Endothelial cell of umbilical vein (primary cell): ENCODE data around the gene ORAI3. TPM values are rescaled to one million over a fixed set of nuclear protein-coding genes. Genes with fewer than 3 reads are reported as not detected.

Experiments used
- BruUV-seq: library from RNA; stranded (reverse); fragments of 400-500 nt; replicated peaks from 2 replicates; lab custom pipeline; 2021; lab: Mats Ljungman, UMichigan
- CTCF ChIA-PET: fragments of 300-600, 350-600 bp; sonication (Branson Sonifier 250); formaldehyde crosslinking; loops from one replicate; lab custom pipeline; 2021; ENCODE audit warnings: antibody characterized with exemption, inconsistent platforms; lab: Charles Lee
- POLR2A ChIA-PET: fragments of 300-600, 350-600 bp; sonication (Branson Sonifier 250); formaldehyde crosslinking; loops from one replicate; lab custom pipeline; 2021; ENCODE audit warnings: antibody characterized with exemption, inconsistent platforms; lab: Charles Lee
- DNase-seq: peaks from one replicate; pipeline ENCODE4 v3.0.0-alpha.2; 2011; ENCODE audit warnings: low read depth, low spot score
- FAIRE-seq: peaks from 2 replicates; lab custom pipeline; 2011; peaks lifted over from hg19 to GRCh38; lab: Jason Lieb, UNC
- H2AFZ ChIP-seq: 2 replicates; pipeline ENCODE4 v1.6.0; 2012; ENCODE audit warnings: low read depth, low read length, control low read depth, inconsistent platforms
- H3K27ac ChIP-seq: 2 replicates; pipeline ENCODE4 v1.5.1; 2011; ENCODE audit warnings: low read depth, mild to moderate bottlenecking, control low read depth, low read length, moderate library complexity; ENCODE audit not compliant: insufficient read depth
- H3K27me3 ChIP-seq, 2 experiments: 2 replicates each; pipeline versions ENCODE4 v1.6.0 to v1.6.1; 2011; ENCODE audit warnings: low read length in 2 of 2, mixed read lengths in 1 of 2; ENCODE audit not compliant: control insufficient read depth in 2 of 2, insufficient read depth in 2 of 2
- H3K36me3 ChIP-seq, 2 experiments: 2 replicates in 1 of 2; 3 replicates in 1 of 2; pipeline ENCODE4 v1.5.1; 2011; ENCODE audit warnings: low read length in 2 of 2, mild to moderate bottlenecking in 1 of 2, moderate library complexity in 1 of 2; ENCODE audit not compliant: control insufficient read depth in 2 of 2, insufficient read depth in 2 of 2; ENCODE audit errors: extremely low read depth in 1 of 2
- H3K4me1 ChIP-seq: 3 replicates; pipeline ENCODE4 v1.5.1; 2011; ENCODE audit warnings: mild to moderate bottlenecking, low read length; ENCODE audit not compliant: control insufficient read depth, insufficient read depth; ENCODE audit errors: extremely low read depth
- H3K4me2 ChIP-seq: 2 replicates; pipeline ENCODE4 v1.6.1; 2011; ENCODE audit warnings: low read length, control low read depth, mixed read lengths; ENCODE audit not compliant: insufficient read depth
- H3K4me3 ChIP-seq, 3 experiments: fragments of 200-600 bp in 1 of 3; sonication (generic), shearing (Covaris generic) in 1 of 3; replicated peaks in 1 of 3; 2 replicates each; pipeline ENCODE4 v1.5.1; 2011 to 2016; ENCODE audit warnings: control low read depth in 3 of 3, low read length in 3 of 3, mild to moderate bottlenecking in 2 of 3, inconsistent platforms in 1 of 3, low read depth in 1 of 3, moderate library complexity in 1 of 3; ENCODE audit not compliant: insufficient read depth in 1 of 3
- H3K79me2 ChIP-seq: 2 replicates; pipeline ENCODE4 v1.6.0; 2012; ENCODE audit warnings: low read length, inconsistent platforms; ENCODE audit not compliant: control insufficient read depth, insufficient read depth
- H3K9ac ChIP-seq: replicated peaks from 2 replicates; pipeline ENCODE3; 2011; ENCODE audit warnings: low read length, control low read depth; ENCODE audit not compliant: insufficient read depth; ENCODE audit errors: extremely low read depth
- H3K9me1 ChIP-seq: replicated peaks from 3 replicates; pipeline ENCODE4 v1.6.0; 2011; ENCODE audit warnings: mild to moderate bottlenecking, low read length; ENCODE audit not compliant: control insufficient read depth, insufficient read depth; ENCODE audit errors: extremely low read depth
- H3K9me3 ChIP-seq: replicated peaks from 2 replicates; pipeline ENCODE4 v1.5.1; 2012; ENCODE audit warnings: low read length, inconsistent platforms; ENCODE audit not compliant: control insufficient read depth, insufficient read depth
- H4K20me1 ChIP-seq: replicated peaks from 2 replicates; pipeline ENCODE3; 2011; ENCODE audit warnings: mild to moderate bottlenecking, low read length; ENCODE audit not compliant: control insufficient read depth, insufficient read depth; ENCODE audit errors: extremely low read depth
- EZH2 ChIP-seq: IDR thresholded peaks from 2 replicates; pipeline ENCODE4 v1.6.1; 2012; ENCODE audit warnings: borderline replicate concordance, low read depth, mild to moderate bottlenecking, moderate library complexity, low read length, inconsistent platforms; ENCODE audit not compliant: severe bottlenecking
- MAX ChIP-seq: IDR thresholded peaks from 2 replicates; pipeline ENCODE4 v1.6.1; 2011; ENCODE audit not compliant: insufficient read depth, insufficient read length
- MYC ChIP-seq: IDR thresholded peaks from one replicate; pipeline ENCODE4 v1.6.1; 2011; ENCODE audit warnings: mild to moderate bottlenecking, low read depth, low read length
- POLR2A ChIP-seq: IDR thresholded peaks from 2 replicates; pipeline ENCODE4 v1.6.1; 2012; ENCODE audit warnings: low read depth, mild to moderate bottlenecking, control low read depth, low read length
- POLR2AphosphoS5 ChIP-seq: IDR thresholded peaks from 2 replicates; pipeline ENCODE4 v1.6.1; 2012; ENCODE audit warnings: low read depth, mild to moderate bottlenecking, control low read depth, low read length, moderate library complexity; ENCODE audit not compliant: insufficient read depth
- dilution Hi-C: fragments of 300-500 bp; cut with MboI; formaldehyde crosslinking; loops from one replicate; pipeline ENCODE4 v1.15.0; 2019; ENCODE audit warnings: low sequenced_read_pairs; ENCODE audit not compliant: extremely low pct_ligation_motif_present
- intact Hi-C: fragments of 100-400 bp; cut with micrococcal nuclease; formaldehyde crosslinking; loops from one replicate; pipeline ENCODE4 v1.10.0; 2022
- polyA plus RNA-seq, 4 experiments: library from polyadenylated mRNA; depleted of rRNA in 3 of 4; stranded (reverse) in 3 of 4; unstranded in 1 of 4; fragments of >200 nt; gene quantifications; 2 replicates each; pipeline versions ENCODE4 v1.2.1 to v1.2.3, GENCODE V29; 2011 to 2012; ENCODE audit warnings: missing spikeins in 1 of 4
- total RNA-seq: library from RNA; stranded (reverse); gene quantifications from 2 replicates; pipeline ENCODE4 v1.2.3, GENCODE V29; 2021

Gene ORAI3
- total and polyA plus RNA-seq, 2 donors (not counting 3 experiments of a cell fraction or from before 2014, with no cell fraction given), result 17.6 to 25.4 TPM

GRCh38 chr16:30957456-30958174 is 8.7 kb downstream of the ORAI3 start, which contains the start of gene SETD1A:
SETD1A (plus strand) TSS chr16:30957754; CDS start chr16:30958732, 978 bp downstream.
- ChIA-PET POLR2A (no interaction called here), CTCF (interaction anchor here (0.7 to 1.0 kb wide), 2 partner anchors 27 to 912 kb away, joined by 3 to 4 read pairs; partner anchors contain the start of gene HSD3B7)
- BruUV-seq, result no TSS peak
- DNase-seq, result peak; percentile 90
- H3K4me1 ChIP-seq, result peaks cover 12% of the 10 kb centered on the region
- intact Hi-C loops, result loop anchor here (1.0 kb wide), 4 partner anchors 8 to 137 kb away; partner anchors contain the start of genes FBXL19, ORAI3, STX4 and VKORC1
- H3K9ac ChIP-seq, result peak within 1 kb of the TSS; percentile 97
- no peak for TF ChIP-seq POLR2A
- peak; percentile 6 for TF ChIP-seq MAX
- no peak for TF ChIP-seq EZH2
- TF ChIP-seq POLR2AphosphoS5, result no peak
- peak; percentile 15 for TF ChIP-seq MYC
- peak within 1 kb of the TSS; percentile 100 for H3K27ac ChIP-seq
- dilution Hi-C loops, result no loop called here
- H3K36me3 ChIP-seq, result peaks cover 20 to 22% of the 10 kb centered on the region in 2 experiments
- H4K20me1 ChIP-seq, result no peaks in the 10 kb centered on the region
- H3K79me2 ChIP-seq, result peaks cover 14% of the 10 kb centered on the region
- H3K9me3 ChIP-seq, result no peaks in the 10 kb centered on the region
- H2AFZ ChIP-seq, result peak within 1 kb of the TSS; percentile 82
- H3K27me3 ChIP-seq, result no peaks in the 10 kb centered on the region
- FAIRE-seq, result peak; percentile 97
- peak within 1 kb of the TSS; percentile 75 for H3K4me2 ChIP-seq
- H3K9me1 ChIP-seq, result no peaks in the 10 kb centered on the region
- peak within 1 kb of the TSS; percentile 60 to 71 (median 67) for H3K4me3 ChIP-seq
